ENCODE data around the gene QRFP. TPM values are rescaled to one million over a fixed set of nuclear protein-coding genes. Genes with fewer than 3 reads are reported as not detected.

QRFP gene
- total RNA-seq, 1 experiment from 2014 or later, result not detected

DNA sequence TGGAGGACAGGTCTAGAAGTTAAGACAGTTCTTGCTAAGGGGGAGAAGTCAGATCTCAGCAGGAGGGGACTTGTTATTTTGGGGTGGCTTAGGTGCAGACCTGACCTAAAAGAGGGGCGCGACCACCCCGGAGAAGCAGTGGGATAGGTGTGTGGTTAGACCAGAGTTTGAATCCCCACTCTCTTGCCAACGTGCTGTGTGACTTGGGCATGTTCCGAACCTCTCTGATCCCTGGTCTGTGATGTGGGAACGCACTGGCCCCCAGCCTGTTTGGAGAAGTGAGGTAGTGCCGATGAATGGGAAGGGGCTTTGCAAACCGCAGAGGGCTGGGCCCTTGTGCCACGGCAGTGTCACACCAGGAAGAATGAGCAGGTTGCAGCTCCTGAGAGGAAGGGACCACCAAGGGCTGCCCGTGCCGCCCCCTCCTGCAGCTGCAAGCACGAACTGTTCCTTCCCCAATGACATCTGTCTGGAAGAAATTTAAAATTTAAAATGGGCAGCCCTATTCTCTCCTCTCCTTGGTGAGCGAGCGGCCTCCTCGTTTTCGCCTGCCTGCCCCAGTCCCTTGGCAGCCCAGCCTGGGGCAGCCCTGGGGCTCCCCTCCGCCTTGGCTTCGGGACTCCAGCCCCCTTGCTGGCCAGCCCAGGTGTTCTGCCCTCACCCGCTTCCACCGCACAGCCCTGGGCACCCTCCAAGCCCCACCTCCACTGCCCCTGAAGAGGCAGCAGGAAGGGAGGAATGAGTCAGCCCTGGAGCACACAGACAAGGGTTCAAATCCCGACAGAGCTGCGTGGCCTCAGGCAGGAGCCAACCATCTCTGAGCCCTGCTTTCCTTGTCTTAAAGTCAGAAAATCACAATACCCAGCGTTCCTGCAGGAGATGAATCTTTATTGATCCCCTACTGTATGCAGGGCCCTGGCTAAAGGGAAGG is 40.8 kb upstream of the QRFP start:
- CTCF ChIA-PET, result no interaction called here
- DNase-seq, result no peak
- intact Hi-C loops (cut with micrococcal nuclease; ENCODE audit: unreplicated experiment), result loop anchor here (2.0 kb wide), 1 partner anchor 71 kb away; no protein-coding TSS in a partner anchor
- Mint-ChIP-seq H3K4me3 (ENCODE audit: low read depth, unreplicated experiment) (peak overlapping the region; percentile 20), H3K4me1 (ENCODE audit: low read depth, unreplicated experiment) (peaks cover 17% of the 10 kb centered on the region), H3K36me3 (ENCODE audit: insufficient read depth, unreplicated experiment) (peaks cover 6% of the 10 kb centered on the region), H3K27me3 (ENCODE audit: unreplicated experiment) (peaks cover 73% of the 10 kb centered on the region), H3K27ac (ENCODE audit: unreplicated experiment) (peak overlapping the region; percentile 30), H3K9me3 (ENCODE audit: low read depth, unreplicated experiment) (no peaks in the 10 kb centered on the region)
- no peak for TF ChIP-seq CTCF (IDR thresholded peaks at IDR 0.05; ENCODE audit: unreplicated experiment)
- no TSS peak for BruUV-seq (replicated peaks)

DNA sequence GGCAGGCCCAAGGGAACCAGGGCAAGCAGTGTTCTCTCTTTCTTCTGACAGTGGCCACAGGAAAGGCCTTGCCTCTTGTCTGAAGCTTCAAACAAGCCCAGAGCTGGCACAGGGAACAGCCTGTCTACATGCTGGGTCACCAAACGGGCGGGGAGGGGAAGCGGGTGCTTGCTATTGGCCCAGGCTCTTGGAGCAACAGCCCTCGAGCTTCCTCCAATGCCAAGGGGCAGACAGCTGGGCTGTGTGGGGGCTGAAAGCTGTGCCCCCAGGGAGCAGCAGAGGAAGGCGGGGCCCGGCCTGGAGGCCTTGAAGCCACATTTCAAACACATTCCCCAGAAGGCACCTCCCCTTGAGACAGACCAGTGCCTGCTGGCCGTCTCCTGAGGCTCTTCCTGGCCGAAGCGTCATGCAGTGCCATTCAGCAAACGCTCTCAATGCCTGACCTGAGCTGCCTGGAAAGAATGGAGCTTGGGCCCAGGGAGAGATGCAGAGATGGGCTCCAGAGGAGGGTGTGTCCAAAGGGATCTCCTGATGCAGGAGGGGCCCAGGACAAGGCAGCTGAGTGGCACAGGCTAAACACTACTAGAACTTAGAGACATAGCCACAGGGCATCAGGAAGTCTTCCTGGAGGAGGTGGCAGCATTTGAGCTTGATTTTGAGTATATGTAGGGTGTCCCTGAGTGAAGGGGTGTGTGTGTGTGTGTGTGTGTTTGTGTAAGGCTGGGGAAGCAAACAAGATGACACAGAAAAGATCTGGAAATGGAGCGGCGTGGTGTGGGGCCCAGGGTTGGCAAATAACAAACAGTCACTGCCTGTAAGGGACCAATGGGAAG is 39.9 kb upstream of the QRFP start:
- TF ChIP-seq CTCF (IDR thresholded peaks at IDR 0.05; ENCODE audit: unreplicated experiment), result no peak
- intact Hi-C loops (cut with micrococcal nuclease; ENCODE audit: unreplicated experiment), result no loop called here
- DNase-seq, result peak; percentile 31
- peaks cover 71% of the 10 kb centered on the region for H3K27me3 Mint-ChIP-seq (ENCODE audit: unreplicated experiment)
- peaks cover 25% of the 10 kb centered on the region for H3K4me1 Mint-ChIP-seq (ENCODE audit: low read depth, unreplicated experiment)
- peak overlapping the region; percentile 20 for H3K4me3 Mint-ChIP-seq (ENCODE audit: low read depth, unreplicated experiment)
- no TSS peak for BruUV-seq (replicated peaks)
- H3K27ac Mint-ChIP-seq (ENCODE audit: unreplicated experiment), result peak overlapping the region; percentile 30
- CTCF ChIA-PET, result no interaction called here
- no peaks in the 10 kb centered on the region for H3K9me3 Mint-ChIP-seq (ENCODE audit: low read depth, unreplicated experiment)
- H3K36me3 Mint-ChIP-seq (ENCODE audit: insufficient read depth, unreplicated experiment), result peaks cover 6% of the 10 kb centered on the region

GRCh38 chr9:130935648-130936271 is 39.1 kb upstream of the QRFP start:
- intact Hi-C loops (cut with micrococcal nuclease; ENCODE audit: unreplicated experiment), result no loop called here
- Mint-ChIP-seq H3K36me3 (ENCODE audit: insufficient read depth, unreplicated experiment) (peaks cover 6% of the 10 kb centered on the region), H3K27me3 (ENCODE audit: unreplicated experiment) (peaks cover 64% of the 10 kb centered on the region), H3K4me1 (ENCODE audit: low read depth, unreplicated experiment) (peaks cover 25% of the 10 kb centered on the region), H3K4me3 (ENCODE audit: low read depth, unreplicated experiment) (no peak overlapping the region), H3K27ac (ENCODE audit: unreplicated experiment) (no peak overlapping the region), H3K9me3 (ENCODE audit: low read depth, unreplicated experiment) (no peaks in the 10 kb centered on the region)
- TF ChIP-seq CTCF (IDR thresholded peaks at IDR 0.05; ENCODE audit: unreplicated experiment), result no peak
- BruUV-seq (replicated peaks), result no TSS peak
- CTCF ChIA-PET, result interaction anchor here (0.6 kb wide), 1 partner anchor 28 kb away, joined by 3 read pairs; no protein-coding TSS in a partner anchor
- DNase-seq, result no peak
